ENCODE measurements around the gene ADISSP. TPM values are rescaled to one million over a fixed set of nuclear protein-coding genes. Genes with fewer than 3 reads are reported as not detected.

ADISSP gene
- total RNA-seq = 13.3 and 26.8 TPM in 2 replicates

DNA sequence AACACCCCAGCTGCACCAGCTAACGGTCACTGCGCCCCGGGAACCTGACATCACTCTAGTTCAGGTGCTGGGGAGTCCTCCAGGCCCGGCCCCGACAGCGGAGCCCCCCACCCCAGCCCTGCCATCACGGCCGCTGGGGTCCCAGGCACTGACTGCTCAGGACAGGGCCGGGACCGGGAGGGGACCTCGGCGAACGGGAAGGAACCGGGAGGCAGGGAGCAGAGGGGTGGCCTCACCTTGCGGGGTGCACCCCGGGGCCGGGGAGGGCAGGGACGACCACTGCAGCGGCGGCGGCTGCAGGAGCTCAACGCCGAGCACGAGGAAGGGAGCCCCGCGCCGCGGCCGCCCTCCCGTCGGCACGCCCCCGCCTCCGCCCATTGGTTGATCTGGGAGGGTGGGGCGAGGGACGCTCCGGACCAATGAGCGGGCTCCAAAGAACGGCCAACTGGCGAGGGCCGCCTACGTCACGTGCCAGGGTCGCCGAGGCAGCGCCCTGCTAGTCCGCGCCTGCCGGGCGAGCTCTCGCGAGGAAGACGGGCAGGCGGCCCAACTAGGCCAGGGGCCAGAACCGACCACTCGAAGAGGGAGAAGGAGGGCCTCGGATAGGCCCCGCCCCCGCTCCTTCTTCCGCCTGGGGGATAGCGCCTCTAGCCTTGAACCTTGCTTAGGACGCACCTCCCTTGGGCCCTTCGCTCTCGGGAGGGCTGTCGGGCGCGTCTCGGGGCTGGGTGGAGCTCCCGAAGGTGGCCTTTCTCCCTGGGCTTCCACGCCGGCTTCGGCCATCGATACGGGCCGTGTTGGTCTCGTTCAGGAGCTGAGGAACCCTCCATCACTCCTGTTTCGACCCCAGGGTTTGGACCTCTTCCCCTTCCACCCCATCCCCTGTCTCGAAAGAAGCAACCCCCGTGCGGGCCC lies at the start of gene ADISSP:
TSS of gene ADISSP (minus strand) at position 327 of the 915 bp plus-strand sequence. CDS start 7,653 bp downstream, outside the sequence.

GRCh38 chr20:3795511-3796468 lies 28.2 kb upstream of the ADISSP start, which contains the start of gene CDC25B:
Gene CDC25B (plus strand): TSS chr20:3796310. CDS start chr20:3796532, 222 bp downstream.

GRCh38 chr20:3786665-3787323 lies 19.2 kb upstream of the ADISSP start, which contains the start of gene CENPB:
Gene CENPB (minus strand): TSS chr20:3786740. CDS start chr20:3786483, 257 bp downstream.

DNA sequence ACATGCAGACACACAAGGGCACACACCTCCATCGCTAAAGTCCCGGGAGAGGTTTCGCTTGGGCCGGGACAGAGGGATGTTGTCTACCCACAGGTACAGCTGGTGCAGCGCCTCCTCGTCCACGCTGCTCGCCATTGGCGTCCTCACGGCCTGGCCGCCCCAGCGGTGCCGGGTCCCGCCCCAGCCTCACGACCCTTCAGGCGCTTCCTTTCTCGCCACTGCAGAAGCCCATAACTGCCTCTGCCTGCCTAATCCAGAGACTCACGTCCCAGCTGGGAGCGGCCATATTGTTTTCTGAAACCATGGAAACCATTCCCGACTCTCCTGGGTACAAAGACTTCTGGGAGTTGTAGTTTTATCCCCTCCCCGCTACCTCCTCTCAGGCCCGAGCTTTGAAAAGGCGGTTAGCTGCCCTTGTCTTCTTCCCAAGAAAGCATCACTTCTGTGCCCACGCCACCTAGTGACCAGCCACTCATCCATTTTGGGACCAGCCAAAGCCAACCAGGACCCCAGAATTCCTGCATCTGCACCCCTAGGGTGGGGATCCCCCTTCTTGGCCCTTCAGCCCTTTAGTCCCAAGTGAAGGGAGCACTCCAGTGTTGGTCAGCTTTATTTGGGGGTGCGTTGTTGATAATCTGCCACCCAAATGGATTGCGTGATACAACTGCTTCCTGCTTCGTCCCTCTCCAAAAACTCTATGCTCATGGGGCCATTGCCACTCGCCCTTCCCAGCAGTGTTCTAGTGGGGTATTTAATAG lies 13.8 kb upstream of the ADISSP start, which contains the start of gene SPEF1:
TSS of gene SPEF1 (minus strand) at position 296 of the 758 bp plus-strand sequence. CDS start at position 135, 161 bp downstream.

GRCh38 chr20:3732327-3733118 lies 35.0 kb downstream of the ADISSP start, which contains the start of gene HSPA12B:
Gene HSPA12B (plus strand): TSS chr20:3732685. CDS start chr20:3738675, 5,990 bp downstream.

GRCh38 chr20:3712279-3712873 lies 55.2 kb downstream of the ADISSP start, which contains the start of gene SIGLEC1:
Gene SIGLEC1 (minus strand): TSS chr20:3712600. CDS start chr20:3707128, 5,472 bp downstream.

Other genes with a start within 250 kb of the ADISSP start
- gene GFRA4, start 104.4 kb downstream of the ADISSP start, total RNA-seq = not detected in 2 replicates
- gene ADAM33, start 85.7 kb downstream of the ADISSP start, total RNA-seq = 3.1 TPM in 2 replicates
- gene SIGLEC1, start 55.2 kb downstream of the ADISSP start, total RNA-seq = not detected in 2 replicates
- under 0.01 and 0.22 TPM in 2 replicates for gene HSPA12B, start 35.1 kb downstream of the ADISSP start, total RNA-seq
- gene SPEF1, start 13.7 kb upstream of the ADISSP start, total RNA-seq = 0.22 TPM in 1 of 2 replicates, not detected in the other
- 80.5 and 93.8 TPM in 2 replicates for gene CENPB, start 19.0 kb upstream of the ADISSP start, total RNA-seq
- gene CDC25B, start 28.6 kb upstream of the ADISSP start, total RNA-seq = 32.4 and 42.0 TPM in 2 replicates
- gene AP5S1, start 52.8 kb upstream of the ADISSP start, total RNA-seq = 25.9 and 37.3 TPM in 2 replicates
- gene MAVS, start 79.1 kb upstream of the ADISSP start, total RNA-seq = 29.1 and 40.3 TPM in 2 replicates
- 45.9 and 46.7 TPM in 2 replicates for gene PANK2, start 121.6 kb upstream of the ADISSP start, total RNA-seq
- 6.7 and 9.1 TPM in 2 replicates for gene RNF24, start 247.8 kb upstream of the ADISSP start, total RNA-seq

All from placental epithelial cell (primary cell).